CD4-positive, alpha-beta T cell treated with Interferon alpha-2 for 1 hour (primary cell): Measurements from ENCODE around the gene ICA1.
"Not testable (repeated sequence)": the region's sequence is repeated elsewhere in the genome, so short reads cannot be mapped to it uniquely, and the experiment has no call there.

ENCODE experiments used
- DNase-seq, 2 donors: peaks; one replicate each; pipeline ENCODE4 v3.0.0-alpha.2; 2020 to 2022

The ICA1 gene

DNA sequence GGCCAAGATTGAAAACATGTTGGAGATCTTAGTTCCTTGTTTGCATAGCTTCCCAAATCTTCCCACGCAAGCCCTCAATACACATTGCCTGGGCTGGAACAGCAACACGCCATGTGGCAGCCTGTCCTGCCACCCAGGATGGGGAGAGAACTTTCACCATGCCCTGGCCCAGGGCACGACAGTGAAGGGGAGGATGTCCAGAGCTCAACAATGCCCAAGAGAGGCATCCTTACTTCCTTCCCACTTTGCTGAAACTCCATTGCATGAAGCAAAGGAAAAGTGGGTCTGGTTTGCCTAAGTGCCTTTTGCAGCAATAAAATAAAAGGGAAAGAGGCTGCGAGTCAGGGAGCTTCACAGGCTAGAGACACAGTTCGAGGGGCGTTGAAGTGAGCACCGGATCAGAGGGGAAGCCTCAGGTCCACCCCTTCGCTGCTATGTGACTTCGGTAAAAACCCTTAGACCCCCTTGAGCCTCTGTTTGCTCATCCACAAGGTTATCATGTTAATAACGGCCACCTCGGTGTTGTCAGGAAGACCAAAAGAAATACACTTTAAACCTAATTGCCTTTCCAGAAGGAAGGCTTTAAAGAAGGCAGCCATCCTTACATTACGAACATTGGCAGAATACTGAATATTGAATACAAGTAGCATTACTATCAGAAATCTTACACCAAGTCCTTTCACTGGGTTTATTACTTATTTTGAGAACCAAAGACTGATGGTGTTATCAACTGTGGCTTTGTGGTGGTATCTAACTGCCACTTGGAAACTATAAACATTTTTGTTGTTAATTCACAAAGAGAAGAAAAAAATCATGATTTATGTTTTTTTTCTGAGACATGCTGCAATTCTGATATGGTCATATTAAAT, 133.3 kb downstream of the ICA1 start:
- DNase-seq, result peak in 1 of 2 donors; percentile 48

DNA sequence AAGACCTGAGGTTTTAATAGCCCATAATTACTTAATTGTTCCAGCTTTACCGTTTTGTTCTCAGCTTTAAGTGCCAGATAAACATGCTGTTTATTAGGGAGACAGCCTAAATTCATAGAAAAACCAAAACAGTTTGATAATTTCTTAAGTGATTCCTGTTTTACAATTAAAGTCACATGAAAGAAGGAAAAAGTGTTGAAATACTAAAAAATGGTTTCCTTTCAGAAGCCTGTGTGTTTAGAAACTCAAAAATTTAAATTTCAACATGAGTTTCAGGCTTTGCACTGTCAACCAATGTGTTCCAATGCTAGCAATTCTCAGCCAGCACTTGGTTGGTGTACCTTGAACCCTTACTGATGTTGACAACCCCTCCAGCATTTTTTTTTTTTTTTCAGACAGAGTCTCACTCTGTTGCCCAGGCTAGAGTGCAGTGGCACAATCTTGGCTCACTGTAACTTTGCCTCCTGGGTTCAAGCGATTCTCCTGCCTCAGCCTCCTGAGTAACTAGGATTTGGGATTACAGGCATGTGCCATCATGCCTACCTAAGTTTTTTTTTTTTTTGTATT, 135.3 kb downstream of the ICA1 start:
- DNase-seq, result no peak

DNA sequence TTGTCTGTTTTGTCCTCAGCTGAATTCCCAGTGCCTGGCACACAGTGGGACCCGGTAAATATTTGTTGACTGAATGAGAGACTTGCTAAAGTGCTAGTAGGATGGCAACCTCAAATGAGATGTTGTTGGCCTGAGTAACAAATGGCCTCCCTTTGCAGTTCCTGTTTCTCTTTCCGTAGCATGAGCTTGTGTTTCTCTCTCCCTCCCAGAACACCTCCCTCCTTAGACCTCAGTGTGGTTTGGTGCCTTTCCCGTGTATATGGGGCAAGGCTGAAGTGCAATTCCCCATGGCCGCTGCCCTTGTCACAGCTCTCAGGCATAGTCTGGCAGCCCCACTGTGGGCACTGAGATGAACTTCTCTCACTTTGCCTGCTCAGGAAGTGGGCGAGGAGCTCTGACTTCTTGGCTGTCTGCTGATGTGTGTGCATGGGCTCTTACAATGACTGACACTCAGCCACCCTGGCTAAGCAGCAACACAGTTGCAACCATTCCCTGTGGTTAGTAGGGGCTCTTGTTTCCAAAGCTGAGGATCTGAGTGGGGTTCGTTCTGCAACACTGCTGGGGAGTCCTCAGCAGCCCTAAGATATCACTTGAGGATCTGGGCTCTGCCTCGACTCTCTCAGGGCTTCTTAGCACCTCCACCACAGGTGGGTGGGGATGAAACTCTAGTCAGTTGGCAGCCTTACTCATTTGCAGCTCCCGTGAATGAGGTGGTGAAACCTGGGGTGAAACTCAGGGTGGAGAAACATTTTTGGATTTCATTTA, 136.1 kb downstream of the ICA1 start:
- peak; percentile 73 to 84 for DNase-seq

DNA sequence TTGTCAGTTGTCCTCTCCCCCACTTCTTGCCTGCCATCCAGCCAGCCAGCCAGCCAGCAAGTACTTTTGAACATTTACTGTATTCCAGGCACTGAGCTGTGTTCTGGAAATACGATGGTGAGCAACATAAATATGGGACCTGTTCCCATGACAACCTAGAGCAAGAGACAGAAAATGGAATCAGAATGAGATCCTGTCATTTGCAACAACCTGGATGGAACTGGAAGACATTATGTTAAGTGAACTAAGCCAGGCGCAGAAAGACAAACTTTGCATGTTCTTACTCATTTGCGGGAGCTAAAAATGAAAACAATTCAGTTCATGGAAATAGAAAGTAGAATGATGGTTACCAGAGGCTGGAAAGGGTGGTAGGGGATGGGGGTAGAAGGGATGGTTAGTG, 140.7 kb downstream of the ICA1 start:
- no peak for DNase-seq

DNA sequence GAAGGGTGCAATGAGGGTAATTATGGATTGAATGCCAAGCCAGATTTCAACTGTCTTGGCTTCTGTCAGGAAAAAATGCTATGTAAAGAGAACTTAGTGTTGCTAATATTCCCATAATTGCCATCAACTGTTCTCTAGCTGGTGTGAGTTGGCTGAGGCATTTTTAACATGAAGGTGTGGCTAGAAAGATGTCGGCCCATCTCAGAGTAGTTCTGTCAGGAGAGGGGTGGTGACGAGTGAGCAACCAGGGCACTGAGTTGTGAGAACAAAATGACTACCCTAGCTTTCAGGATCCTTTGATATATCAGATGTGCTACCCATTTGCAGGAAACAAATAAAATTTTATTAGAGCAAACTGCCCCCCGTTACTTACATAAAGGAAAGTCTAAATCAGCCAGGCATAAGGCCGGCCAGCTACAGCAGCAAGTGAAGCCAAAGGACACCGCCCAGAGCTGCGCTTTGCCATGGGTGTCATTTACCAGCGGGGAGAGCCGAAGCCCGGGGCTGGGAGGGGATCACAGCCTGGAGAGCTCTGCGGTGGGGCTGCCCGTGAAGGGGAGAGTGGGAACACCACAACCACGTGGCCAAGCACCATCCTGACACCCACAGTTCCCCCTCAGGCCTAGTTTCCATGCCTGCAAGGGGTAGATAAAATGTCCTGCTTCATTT, 141.4 kb downstream of the ICA1 start:
- DNase-seq, result no peak

DNA sequence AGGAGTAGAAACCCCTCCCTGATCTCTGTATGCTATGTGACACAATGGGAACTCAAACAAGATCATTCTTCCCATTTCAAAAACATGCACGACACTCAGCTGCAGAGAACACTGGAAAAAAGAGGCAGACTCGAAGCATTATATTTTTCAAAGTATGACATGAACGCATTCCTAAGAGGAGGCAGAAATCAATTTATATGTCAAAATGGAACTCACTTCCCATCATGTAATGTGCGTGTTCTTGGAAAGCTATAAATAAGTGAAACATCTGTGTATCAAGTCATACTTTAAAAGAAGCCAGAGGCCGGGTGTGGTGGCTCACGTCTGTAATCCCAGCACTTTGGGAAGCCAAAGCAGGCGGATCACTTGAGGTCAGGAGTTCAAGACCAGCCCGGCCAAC, 142.7 kb downstream of the ICA1 start:
- no peak for DNase-seq

DNA sequence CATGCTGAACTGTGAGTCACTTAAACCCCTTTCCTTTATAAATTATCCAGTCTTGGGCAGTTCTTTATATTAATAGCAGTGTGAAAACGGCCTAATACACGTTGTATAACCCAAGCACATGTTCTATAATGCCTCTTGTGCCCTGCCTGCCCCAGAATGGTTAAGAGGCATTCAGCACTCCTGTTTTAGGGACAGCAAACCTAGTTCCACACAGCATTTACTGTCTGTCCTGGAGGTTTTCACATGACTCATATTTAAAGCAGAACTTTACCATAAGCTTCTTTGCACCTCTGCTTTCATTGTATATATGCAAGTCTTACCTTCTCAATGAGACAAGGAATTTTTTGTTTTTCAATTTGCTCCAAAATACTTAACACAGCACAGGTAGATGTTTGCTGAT, 144.8 kb downstream of the ICA1 start:
- no peak for DNase-seq

DNA sequence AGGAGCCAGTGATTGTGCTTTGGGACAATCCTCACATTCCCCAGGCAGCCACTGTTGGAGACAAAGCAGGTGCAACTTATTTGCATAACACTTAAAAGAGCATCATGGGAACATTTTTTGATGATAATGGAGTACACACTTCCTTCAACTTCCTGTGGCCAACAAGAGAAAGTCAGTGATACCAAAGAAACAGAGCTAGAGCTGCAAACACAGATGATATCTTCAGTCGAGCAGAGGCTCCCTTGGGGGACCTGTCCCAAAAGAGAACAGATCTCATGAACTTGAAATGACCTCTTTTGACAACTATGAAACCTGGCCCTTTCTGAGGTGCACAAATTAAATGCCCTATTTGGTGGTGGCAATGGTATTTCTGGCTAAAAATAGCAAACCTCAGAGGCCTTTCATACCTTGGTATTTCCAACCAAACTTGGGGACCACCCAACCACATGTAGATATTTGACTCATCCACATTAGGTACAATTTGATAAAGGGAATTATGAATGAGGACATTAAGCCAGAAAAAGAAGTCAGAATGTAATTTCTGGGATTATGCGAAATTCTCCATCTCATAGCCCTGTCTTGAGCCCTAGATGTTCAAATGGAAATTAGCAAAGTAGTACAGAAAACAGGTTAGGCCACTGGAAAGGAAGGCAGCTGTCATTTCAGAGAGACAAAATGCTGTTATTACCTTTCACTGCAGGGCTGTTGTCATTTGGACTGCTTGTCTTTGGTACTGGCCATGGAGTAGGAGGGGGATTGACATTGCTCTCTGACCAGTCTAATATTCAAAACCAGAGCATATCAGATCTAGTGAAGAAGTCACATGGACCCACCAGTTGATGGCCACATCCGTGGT, 146.2 kb downstream of the ICA1 start:
- peak in 1 of 2 donors; percentile 34 for DNase-seq

DNA sequence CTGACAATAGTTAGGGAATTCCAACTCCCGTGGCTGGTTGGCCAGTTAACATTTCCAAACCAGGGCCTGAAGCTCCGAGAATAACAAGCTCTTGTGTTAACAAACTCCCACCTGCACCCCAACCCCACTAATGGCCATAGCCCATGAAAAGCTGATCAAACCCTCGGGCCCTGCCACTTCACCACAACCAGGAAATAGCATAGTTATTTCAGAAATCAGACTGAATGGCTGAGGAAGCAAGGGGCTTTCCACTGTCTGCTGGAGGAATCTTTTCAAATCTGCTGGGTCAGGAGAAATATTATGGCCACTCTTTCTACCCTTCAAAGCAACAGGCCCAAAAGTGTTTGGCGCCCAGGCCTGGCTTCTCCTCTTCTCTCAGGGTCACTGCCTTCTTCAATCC, 147.8 kb downstream of the ICA1 start:
- DNase-seq, result peak in 1 of 2 donors; percentile 43

DNA sequence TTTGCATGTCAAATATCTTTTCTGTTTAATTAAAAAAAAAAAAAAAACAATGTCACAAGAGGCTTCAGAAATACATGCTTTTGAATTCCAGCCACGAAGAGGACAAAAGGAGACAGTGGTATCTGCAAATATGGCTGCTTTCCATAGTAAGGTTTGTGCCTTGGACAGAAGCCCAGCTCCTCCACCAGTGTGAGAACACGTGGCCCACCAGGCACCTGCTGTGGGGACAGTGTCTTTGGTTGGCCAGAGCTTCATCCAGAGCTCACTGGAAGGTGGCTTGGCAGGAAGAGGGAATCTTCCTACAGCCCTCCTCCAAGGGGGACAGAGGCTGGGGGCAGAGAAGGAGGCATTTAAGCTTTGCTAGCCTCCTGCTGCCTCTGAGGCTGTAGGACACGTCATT, 148.8 kb downstream of the ICA1 start:
- DNase-seq, result no peak

DNA sequence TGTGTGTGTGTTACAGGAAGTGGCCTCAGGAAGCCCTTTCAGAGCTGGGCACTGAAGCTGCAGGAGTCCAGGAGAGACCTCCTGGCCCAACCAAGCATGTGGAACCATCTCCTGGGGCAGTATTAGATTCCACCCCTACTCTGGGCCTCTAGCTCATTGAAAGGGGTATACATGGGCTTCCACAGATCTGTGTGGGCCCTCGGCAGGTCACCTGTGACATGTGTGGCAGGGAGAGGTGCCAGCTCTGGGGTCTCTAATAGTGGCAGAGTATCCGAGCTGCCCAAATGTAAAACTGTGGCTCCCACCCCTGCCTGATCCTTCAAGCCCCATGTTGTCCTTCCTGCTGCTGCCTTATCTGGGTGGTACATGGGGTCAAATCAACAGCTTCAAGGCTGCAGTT, 149.3 kb downstream of the ICA1 start:
- no peak for DNase-seq

DNA sequence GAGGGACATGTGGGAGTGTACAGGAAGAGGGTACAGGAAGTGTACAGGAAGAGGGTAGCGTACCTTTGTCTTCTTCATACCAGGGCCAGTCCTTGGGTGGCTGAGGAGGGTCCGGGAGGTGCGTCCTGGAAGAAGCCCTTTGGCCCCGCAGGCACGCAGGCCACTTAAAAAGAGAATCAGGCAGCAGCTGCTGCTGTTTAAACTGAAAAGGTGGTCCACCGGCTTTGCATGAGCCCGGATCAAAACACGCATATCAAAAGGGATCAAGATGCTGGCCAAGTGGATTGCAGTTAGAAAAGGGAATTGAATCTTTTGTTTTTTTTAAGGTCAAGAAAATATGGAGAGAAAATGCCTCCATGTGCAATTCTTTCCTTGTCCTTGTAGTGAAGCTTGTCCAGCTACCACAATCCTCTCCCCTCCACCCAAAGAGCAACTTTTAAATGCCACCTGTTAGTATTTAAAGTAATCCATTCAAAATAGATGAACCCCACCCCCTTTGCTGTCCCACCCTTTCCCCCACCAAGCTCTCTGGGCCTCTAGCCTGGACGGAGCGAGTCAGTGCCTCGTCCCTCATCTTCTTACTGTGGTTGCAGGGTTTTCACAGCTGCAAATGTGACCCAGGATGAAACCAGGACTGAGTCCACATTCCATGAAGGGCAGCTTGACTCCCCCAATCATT, 150.5 kb downstream of the ICA1 start:
- DNase-seq, result no peak

DNA sequence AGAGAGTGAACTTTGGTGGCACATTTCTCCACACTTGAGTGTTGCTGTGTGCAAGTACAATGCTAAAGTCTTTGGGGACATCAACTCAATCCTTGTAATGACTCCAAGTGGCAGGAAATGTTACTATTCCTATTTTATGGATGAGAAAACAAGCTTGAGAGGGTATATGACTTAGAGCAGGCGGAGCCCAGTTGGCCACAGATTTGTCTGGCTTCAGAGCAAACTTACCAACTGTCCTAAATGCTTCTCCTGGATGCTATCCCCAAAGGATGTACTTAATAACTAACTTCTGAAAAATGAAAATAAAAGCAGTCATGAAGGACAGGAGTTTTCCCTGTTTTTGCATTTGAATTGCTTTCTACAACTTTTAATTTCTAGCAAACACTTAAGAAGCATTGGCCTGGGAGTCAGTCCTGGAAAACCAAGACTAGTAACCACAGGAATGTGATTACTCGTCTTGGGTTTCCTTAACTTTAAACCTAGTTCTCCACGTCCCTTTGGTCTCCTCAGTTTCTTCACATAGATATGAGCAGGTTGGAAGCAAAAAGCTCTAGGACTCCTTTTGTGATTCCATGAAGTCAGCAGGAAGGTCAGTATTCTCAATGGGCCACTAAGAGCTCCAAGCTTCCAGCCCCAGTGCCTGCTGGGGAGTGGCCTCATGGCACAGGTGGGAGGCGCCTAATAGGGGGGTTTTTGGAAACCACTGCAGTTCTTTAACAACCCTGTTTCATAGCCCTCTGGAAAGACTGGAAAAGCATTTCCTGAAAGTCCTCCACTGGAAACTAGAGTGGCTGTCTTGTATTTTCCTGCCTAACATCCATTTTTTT, 152.6 kb downstream of the ICA1 start:
- DNase-seq, result no peak

DNA sequence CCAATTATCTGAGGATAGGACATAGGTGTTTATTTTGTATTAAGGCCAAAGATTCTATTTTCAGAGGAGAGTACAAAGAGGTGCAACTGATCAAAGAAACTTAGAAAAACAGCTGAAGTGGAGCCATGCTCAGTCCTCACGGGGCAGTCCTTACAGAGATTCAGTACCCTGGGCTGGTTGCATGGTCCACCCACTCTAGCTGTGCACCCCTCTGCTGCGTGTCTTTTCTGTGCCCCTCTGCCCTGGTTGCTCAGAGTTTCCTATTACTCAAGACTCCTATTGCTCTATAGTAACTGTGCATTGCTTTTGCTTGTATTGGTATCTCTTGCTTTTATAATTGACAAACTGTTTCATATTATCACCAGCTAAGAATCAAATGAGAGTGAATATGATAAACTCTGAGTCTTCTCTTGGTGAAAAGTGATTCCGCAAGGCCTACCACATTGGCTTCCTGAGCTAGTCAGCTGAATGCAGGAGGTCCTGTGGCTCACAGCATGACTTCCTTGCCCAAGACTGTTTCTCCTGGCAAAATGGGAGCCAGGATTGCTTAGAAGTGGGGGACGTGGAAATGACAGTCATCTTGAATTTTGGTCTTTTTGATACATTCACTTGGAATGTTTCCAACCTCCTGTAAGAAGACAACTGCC, 156.4 kb downstream of the ICA1 start:
- DNase-seq, result no peak

DNA sequence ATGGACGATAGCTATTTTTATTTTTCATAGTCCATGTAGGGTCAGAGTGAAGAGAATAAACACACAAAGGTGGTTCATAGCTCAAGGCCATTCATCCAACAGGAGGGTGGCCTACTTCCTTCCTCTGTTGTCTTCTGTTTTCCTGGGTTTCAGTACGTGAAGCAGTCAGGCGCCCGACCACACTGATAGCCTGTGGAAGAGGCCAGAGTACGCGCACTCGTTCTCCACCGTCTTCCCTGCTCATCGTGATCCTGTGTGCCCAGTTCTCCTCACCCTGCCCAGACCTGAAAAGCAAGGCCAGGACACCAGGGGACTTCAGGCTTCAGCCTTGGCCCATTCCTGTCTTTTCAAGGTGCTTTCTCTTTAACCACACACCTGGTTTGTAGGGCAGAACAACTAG, 158.7 kb downstream of the ICA1 start:
- DNase-seq, result no peak

DNA sequence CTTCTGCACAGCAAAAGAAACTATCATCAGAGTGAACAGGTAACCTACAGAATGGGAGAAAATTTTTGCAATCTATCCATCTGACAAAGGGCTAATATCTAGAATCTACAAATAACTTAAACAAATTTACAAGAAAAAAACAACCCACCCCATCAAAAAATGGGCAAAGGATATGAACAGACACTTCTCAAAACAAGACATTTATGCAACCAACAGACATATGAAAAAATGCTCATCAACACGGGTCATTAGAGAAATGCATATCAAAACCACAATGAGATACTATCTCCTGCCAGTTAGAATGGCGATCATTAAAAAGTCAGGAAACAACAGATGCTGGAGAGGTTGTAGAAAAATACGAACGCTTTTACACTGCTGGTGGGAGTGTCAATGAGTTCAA, 160.7 kb downstream of the ICA1 start:
- not testable (repeated sequence) for DNase-seq

DNA sequence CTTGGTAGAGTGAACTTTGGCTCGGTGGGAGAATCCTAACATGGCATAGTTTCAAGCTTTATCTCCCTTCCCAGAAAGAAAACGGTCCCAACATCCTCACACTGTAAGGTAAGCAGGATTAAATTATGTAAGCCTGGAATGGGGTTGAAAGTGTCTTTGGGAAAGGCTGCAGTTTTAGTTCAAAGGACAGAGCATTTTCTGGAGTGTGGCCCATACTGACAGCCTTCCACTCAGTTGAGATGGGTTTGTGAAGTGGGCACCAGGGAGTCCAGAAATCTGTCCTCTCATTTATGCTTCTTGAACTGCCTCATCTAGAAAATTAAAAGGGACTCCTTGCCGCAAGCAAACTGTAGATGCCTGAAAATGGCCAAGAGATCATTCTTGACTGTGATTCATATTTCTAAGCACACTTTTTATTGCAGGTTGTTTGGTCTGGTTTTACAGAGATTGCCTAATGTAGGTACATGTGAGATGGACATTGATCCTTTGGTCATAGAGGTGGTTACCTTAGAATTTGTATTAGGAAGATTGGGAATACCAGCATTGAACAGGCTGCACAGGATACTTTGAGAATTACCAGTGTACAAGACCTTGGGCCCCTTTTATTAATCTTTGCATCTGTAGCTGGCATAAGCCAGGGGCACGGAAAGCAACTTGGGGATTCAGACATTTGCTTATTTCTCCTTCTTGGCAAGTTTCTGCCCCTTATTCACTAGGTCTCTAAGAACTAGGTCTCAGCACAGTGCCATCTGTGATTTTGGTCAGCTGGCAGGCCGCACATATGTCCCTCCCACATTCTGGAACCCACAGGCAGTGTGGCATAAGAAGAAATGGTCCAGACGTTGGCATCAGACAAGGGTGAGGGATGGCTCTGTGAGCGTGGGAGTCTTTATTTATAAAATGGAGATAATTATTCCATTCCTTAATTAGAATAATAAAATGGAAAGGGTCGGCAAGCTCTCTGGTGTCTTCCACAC, 167.5 kb downstream of the ICA1 start:
- DNase-seq, result no peak

DNA sequence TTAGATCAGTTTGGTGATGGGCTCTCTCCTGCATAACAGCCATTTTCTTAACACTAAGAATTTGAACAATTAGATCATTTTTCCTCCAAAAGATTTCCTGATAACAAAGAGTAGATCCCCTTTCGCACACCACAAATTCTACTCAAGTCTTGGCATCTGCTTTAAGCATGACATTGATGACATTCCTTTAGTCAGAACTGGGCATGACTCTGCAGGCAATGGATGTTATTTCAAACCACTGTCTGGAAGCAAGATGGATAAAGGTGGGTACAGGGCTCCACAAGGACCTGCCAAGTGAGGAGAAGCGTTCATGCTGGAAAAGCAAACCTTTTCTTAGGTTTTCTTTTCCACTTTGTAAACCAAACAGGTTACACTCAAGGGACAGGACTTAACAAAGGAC, 169.8 kb downstream of the ICA1 start:
- no peak for DNase-seq
